ENCODE data around the gene HYOU1.

Gene HYOU1

GRCh38 chr11:119016216-119017009, 40.6 kb downstream of the HYOU1 start (continued):
- TF ChIP-seq ARNTL (CRISPR knock-in tag; IDR thresholded peaks at IDR 0.05; ENCODE audit: borderline replicate concordance, low read depth) (no peak), PPARA (CRISPR knock-in tag; IDR thresholded peaks at IDR 0.05; ENCODE audit: borderline replicate concordance) (no peak), TCF4 (CRISPR knock-in tag; IDR thresholded peaks at IDR 0.05; ENCODE audit: borderline replicate concordance) (no peak), CSRNP3 (CRISPR knock-in tag; IDR thresholded peaks at IDR 0.05) (no peak)

DNA sequence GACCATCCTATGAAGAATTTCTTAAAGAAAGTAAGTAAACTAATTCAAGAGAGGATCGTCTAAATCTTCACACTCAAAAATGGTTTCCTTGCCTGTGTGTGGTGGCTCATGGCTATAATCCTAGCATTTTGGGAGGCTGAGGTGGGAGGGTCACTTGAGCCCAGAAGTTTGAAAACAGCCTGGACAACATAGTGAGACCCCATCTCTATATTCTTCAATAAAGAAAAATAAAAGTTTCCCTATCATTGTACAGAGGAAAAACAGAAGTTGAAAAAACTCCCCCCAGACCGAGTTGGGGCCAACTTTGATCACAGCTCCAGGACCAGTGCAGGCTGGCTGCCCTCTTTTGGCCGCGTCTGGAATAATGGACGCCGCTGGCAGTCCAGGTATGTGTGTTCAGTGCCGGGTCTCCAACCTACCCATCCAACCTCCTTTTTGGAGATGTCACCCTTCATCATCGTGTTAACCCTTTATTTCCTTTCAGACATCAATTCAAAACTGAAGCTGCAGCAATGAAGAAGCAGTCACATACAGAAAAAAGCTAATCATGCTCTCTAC, 41.9 kb downstream of the HYOU1 start:
- no peak for ATAC-seq
- TF ChIP-seq POU6F1 (CRISPR knock-in tag; IDR thresholded peaks at IDR 0.05; ENCODE audit: borderline replicate concordance, low read depth) (no peak), ZNF565 (CRISPR knock-in tag; conservative IDR thresholded peaks at IDR 0.05; ENCODE audit: low read depth) (no peak), PATZ1 (CRISPR knock-in tag; IDR thresholded peaks at IDR 0.05; ENCODE audit: borderline replicate concordance) (0 out of 2 replicates have a peak, but pooled peaks have one; percentile 10)

GRCh38 chr11:119014209-119014924, 42.6 kb downstream of the HYOU1 start:
- no peak for ATAC-seq

DNA sequence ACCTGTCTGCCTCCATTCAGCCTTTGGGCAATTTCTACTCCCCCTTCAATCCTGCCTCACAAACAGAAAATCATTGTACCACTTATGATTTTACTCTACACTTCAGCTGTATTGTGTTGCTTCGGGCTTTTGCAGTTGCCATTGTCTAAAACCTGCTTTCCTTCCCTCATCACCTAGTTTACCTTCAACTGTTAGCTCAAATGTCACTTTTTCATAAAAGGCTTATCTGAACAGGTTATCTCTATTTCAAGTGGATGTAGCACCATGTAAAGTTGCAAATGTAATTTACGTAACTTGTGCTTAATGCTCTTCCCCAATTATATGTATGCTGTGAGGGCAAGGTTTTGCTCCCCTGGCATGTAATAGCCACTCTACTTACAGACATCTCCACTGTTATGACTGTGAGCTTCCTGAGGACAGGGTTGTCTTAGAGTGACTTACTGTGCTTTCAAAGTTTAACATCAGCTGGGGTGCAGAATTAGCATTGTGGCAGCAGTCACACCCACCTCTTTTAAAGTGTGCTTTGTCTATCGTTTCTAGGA, 44.3 kb downstream of the HYOU1 start:
- TF ChIP-seq GLIS3 (CRISPR knock-in tag; IDR thresholded peaks at IDR 0.05): no peak
- TF ChIP-seq BACH2 (CRISPR knock-in tag; IDR thresholded peaks at IDR 0.05; ENCODE audit: borderline replicate concordance): no peak
- TF ChIP-seq TOX (CRISPR knock-in tag; IDR thresholded peaks at IDR 0.05; ENCODE audit: borderline replicate concordance): no peak
- no peak for TF ChIP-seq OSR1 (CRISPR knock-in tag; IDR thresholded peaks at IDR 0.05)
- TF ChIP-seq ZNF8 (CRISPR knock-in tag; IDR thresholded peaks at IDR 0.05): no peak
- TF ChIP-seq ZFP30 (CRISPR knock-in tag; IDR thresholded peaks at IDR 0.05): no peak
- TF ChIP-seq TCF4 (CRISPR knock-in tag; IDR thresholded peaks at IDR 0.05; ENCODE audit: borderline replicate concordance): no peak
- TF ChIP-seq CSRNP3 (CRISPR knock-in tag; IDR thresholded peaks at IDR 0.05): no peak
- no peak for TF ChIP-seq PPARA (CRISPR knock-in tag; IDR thresholded peaks at IDR 0.05; ENCODE audit: borderline replicate concordance)
- no peak for TF ChIP-seq CSDC2 (CRISPR knock-in tag; IDR thresholded peaks at IDR 0.05)
- no peak for TF ChIP-seq ESRRG (CRISPR knock-in tag; IDR thresholded peaks at IDR 0.05)
- no peak for TF ChIP-seq RARB (CRISPR knock-in tag; IDR thresholded peaks at IDR 0.05)
- TF ChIP-seq ZNF70 (CRISPR knock-in tag; IDR thresholded peaks at IDR 0.05): no peak
- ATAC-seq: peak; percentile 12; the same call in 2 of the 3 replicates

More at GRCh38 chr11:119014209-119014924, 42.6 kb downstream of the HYOU1 start:
- TF ChIP-seq TCF4 (CRISPR knock-in tag; IDR thresholded peaks at IDR 0.05; ENCODE audit: borderline replicate concordance): no peak

Measured in SK-N-SH treated with all-trans-retinoic acid at 6 μM for 48 hours (cell line).